Measurements from ENCODE around the gene PTGFRN. TPM values are rescaled to one million over a fixed set of nuclear protein-coding genes. Genes with fewer than 3 reads are reported as not detected.
A peak's percentile ranks its signal among the peaks of the same experiment; 100 is the strongest.

The PTGFRN gene
- total RNA-seq, 1 donor from 2014 or later: 19.1 TPM

GRCh38 chr1:116877141-116877818, 32.4 kb upstream of the PTGFRN start:
- Mint-ChIP-seq H3K4me1 (ENCODE audit: low read depth) (peaks cover 35% of the 10 kb centered on the region), H3K9me3 (no peaks in the 10 kb centered on the region), H3K36me3 (ENCODE audit: low read depth) (no peaks in the 10 kb centered on the region), H3K4me3 (ENCODE audit: low read depth) (no peak overlapping the region), H3K27me3 (ENCODE audit: low read depth) (peaks cover 2% of the 10 kb centered on the region), H3K27ac (no peak overlapping the region)
- intact Hi-C loops (cut with micrococcal nuclease): no loop called here
- no peak for DNase-seq (ENCODE audit: low spot score)

DNA sequence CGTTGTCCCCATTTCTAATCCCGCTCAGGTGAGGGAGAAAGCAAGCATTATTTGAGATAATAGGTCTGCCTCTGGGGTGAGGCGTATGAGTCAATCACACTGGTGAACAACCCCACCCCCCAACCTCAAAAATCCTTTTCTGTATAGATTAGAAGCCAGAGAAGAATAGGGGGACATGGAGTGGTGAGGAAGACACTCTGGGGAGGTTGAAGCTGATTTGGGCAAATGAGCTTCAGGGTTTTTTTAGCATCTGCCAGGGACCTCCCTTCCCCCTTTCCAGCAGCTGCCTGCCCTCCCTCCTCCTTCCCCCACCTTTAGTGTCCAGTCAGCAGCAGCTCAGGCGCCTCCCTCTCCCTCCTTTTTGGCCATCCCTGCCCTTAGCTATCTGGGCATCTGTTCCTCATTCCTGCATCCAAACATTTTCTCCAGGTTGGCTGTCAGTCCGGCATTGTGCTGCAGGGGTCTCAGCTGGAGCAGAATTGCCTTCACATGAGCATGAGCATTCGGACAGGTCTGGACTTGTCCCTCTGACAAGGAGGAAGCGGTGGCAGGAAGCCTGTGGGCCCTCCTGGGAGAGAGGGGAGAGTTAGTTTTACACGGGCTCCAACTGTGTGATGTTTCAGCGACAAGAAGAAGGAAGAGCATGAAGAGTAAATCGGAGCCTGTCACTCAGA, 30.8 kb upstream of the PTGFRN start:
- Mint-ChIP-seq H3K27ac (no peak overlapping the region), H3K4me3 (ENCODE audit: low read depth) (no peak overlapping the region), H3K36me3 (ENCODE audit: low read depth) (no peaks in the 10 kb centered on the region), H3K9me3 (no peaks in the 10 kb centered on the region), H3K4me1 (ENCODE audit: low read depth) (peaks cover 32% of the 10 kb centered on the region), H3K27me3 (ENCODE audit: low read depth) (no peaks in the 10 kb centered on the region)
- intact Hi-C loops (cut with micrococcal nuclease): loop anchor here (1.0 to 2.0 kb wide), 4 partner anchors 52 to 141 kb away; no protein-coding TSS in a partner anchor
- DNase-seq (ENCODE audit: low spot score): no peak

GRCh38 chr1:116879478-116880133, 30.1 kb upstream of the PTGFRN start:
- Mint-ChIP-seq H3K4me3 (ENCODE audit: low read depth) (no peak overlapping the region), H3K36me3 (ENCODE audit: low read depth) (no peaks in the 10 kb centered on the region), H3K27me3 (ENCODE audit: low read depth) (no peaks in the 10 kb centered on the region), H3K9me3 (no peaks in the 10 kb centered on the region), H3K4me1 (ENCODE audit: low read depth) (peaks cover 32% of the 10 kb centered on the region), H3K27ac (no peak overlapping the region)
- intact Hi-C loops (cut with micrococcal nuclease): loop anchor here (2.0 kb wide), 1 partner anchor 55 kb away; no protein-coding TSS in a partner anchor
- no peak for DNase-seq (ENCODE audit: low spot score)

GRCh38 chr1:116880917-116881316, 28.8 kb upstream of the PTGFRN start:
- Mint-ChIP-seq H3K27ac (no peak overlapping the region), H3K4me3 (ENCODE audit: low read depth) (no peak overlapping the region), H3K27me3 (ENCODE audit: low read depth) (no peaks in the 10 kb centered on the region), H3K4me1 (ENCODE audit: low read depth) (peaks cover 20% of the 10 kb centered on the region), H3K36me3 (ENCODE audit: low read depth) (no peaks in the 10 kb centered on the region), H3K9me3 (no peaks in the 10 kb centered on the region)
- no peak for DNase-seq (ENCODE audit: low spot score)
- intact Hi-C loops (cut with micrococcal nuclease): no loop called here

GRCh38 chr1:116881879-116882520, 27.7 kb upstream of the PTGFRN start:
- intact Hi-C loops (cut with micrococcal nuclease): no loop called here
- Mint-ChIP-seq H3K27me3 (ENCODE audit: low read depth) (no peaks in the 10 kb centered on the region), H3K4me3 (ENCODE audit: low read depth) (no peak overlapping the region), H3K36me3 (ENCODE audit: low read depth) (no peaks in the 10 kb centered on the region), H3K4me1 (ENCODE audit: low read depth) (peaks cover 21% of the 10 kb centered on the region), H3K27ac (no peak overlapping the region), H3K9me3 (no peaks in the 10 kb centered on the region)
- DNase-seq (ENCODE audit: low spot score): peak; percentile 31

GRCh38 chr1:116882866-116883265, 26.9 kb upstream of the PTGFRN start:
- no peaks in the 10 kb centered on the region for H3K27me3 Mint-ChIP-seq (ENCODE audit: low read depth)
- no peaks in the 10 kb centered on the region for H3K9me3 Mint-ChIP-seq
- intact Hi-C loops (cut with micrococcal nuclease): no loop called here
- peaks cover 21% of the 10 kb centered on the region for H3K4me1 Mint-ChIP-seq (ENCODE audit: low read depth)
- H3K27ac Mint-ChIP-seq: no peak overlapping the region
- H3K4me3 Mint-ChIP-seq (ENCODE audit: low read depth): no peak overlapping the region
- H3K36me3 Mint-ChIP-seq (ENCODE audit: low read depth): no peaks in the 10 kb centered on the region
- no peak for DNase-seq (ENCODE audit: low spot score)

- Mint-ChIP-seq H3K36me3 (ENCODE audit: low read depth) (no peaks in the 10 kb centered on the region), H3K4me3 (ENCODE audit: low read depth) (no peak overlapping the region)
These were observed 23.3 kb upstream of the PTGFRN start for GRCh38 chr1:116886291-116886878.

DNA sequence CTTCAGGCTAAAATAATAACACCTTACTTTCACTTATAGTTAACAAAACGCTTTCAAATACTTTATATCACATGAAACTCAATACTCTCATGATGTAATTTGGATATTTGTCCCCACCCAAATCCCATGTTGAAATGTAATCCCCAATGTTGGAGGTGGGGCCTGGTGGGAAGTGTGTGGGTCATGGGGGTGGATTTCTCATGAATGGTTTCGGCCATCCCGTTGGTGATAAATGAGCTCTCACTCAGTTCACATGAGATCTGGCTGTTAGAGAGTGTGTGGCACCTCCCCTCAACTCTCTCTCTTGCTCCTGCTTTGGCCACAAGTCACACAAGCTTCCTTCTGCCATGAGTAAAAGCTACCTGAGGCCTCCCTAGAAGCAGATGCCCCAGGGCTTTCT, 22.5 kb upstream of the PTGFRN start:
- Mint-ChIP-seq H3K27ac (no peak overlapping the region), H3K4me3 (ENCODE audit: low read depth) (no peak overlapping the region), H3K36me3 (ENCODE audit: low read depth) (no peaks in the 10 kb centered on the region), H3K27me3 (ENCODE audit: low read depth) (no peaks in the 10 kb centered on the region), H3K9me3 (no peaks in the 10 kb centered on the region), H3K4me1 (ENCODE audit: low read depth) (peaks cover 12% of the 10 kb centered on the region)
- intact Hi-C loops (cut with micrococcal nuclease): no loop called here
- no peak for DNase-seq (ENCODE audit: low spot score)

More at GRCh38 chr1:116886291-116886878, 23.3 kb upstream of the PTGFRN start:
- Mint-ChIP-seq H3K27ac (no peak overlapping the region), H3K27me3 (ENCODE audit: low read depth) (no peaks in the 10 kb centered on the region), H3K9me3 (no peaks in the 10 kb centered on the region), H3K4me1 (ENCODE audit: low read depth) (peaks cover 19% of the 10 kb centered on the region)
- intact Hi-C loops (cut with micrococcal nuclease): no loop called here
- DNase-seq (ENCODE audit: low spot score): no peak

DNA sequence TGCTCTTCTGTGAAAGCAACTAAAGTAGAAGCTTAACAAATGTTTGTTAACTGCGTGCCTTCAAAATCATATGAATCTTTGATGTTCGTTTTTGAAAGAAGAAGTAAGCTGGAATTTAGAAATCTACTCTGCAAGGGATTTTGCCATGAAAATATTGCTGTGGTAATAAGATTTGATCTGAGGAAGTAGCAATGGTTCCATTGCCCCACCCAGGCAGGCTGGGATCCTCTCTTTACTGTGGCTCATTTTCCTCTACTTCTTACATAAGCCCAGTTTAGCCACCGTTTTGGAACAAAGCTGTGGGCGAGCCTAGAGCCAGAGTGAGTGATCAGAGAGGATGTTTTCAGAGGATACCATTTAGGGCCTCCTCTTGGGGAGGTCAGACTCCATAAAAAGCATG, 20.3 kb upstream of the PTGFRN start:
- Mint-ChIP-seq H3K9me3 (peaks cover 4% of the 10 kb centered on the region), H3K36me3 (ENCODE audit: low read depth) (no peaks in the 10 kb centered on the region), H3K4me1 (ENCODE audit: low read depth) (peaks cover 3% of the 10 kb centered on the region), H3K27me3 (ENCODE audit: low read depth) (no peaks in the 10 kb centered on the region), H3K27ac (no peak overlapping the region), H3K4me3 (ENCODE audit: low read depth) (no peak overlapping the region)
- DNase-seq (ENCODE audit: low spot score): no peak
- intact Hi-C loops (cut with micrococcal nuclease): no loop called here

GRCh38 chr1:116891396-116892079, 18.2 kb upstream of the PTGFRN start:
- H3K4me1 Mint-ChIP-seq (ENCODE audit: low read depth): peaks cover 1% of the 10 kb centered on the region
- no peak for DNase-seq (ENCODE audit: low spot score)
- no peaks in the 10 kb centered on the region for H3K27me3 Mint-ChIP-seq (ENCODE audit: low read depth)
- H3K9me3 Mint-ChIP-seq: peaks cover 13% of the 10 kb centered on the region
- intact Hi-C loops (cut with micrococcal nuclease): no loop called here
- no peak overlapping the region for H3K27ac Mint-ChIP-seq
- H3K36me3 Mint-ChIP-seq (ENCODE audit: low read depth): peaks cover 7% of the 10 kb centered on the region
- H3K4me3 Mint-ChIP-seq (ENCODE audit: low read depth): no peak overlapping the region

DNA sequence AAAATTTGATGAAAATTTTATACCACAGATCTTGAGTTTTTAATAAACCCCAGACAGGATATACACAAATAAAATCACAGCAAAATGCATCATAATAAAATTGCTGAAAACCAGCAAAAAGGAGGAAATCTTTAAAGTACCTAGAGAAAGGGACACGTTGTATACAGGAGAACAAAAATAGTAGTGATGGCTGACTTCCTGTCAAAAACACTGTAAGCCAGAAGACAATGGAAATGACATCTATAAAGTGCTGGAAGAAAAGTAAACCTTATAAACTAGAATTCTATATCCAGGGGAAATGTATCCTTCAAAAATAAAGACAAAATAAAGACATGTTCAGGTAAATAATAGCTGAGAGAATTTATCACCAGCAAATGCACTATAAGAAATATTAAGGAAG, 14.6 kb upstream of the PTGFRN start:
- peaks cover 10% of the 10 kb centered on the region for H3K27me3 Mint-ChIP-seq (ENCODE audit: low read depth)
- H3K4me1 Mint-ChIP-seq (ENCODE audit: low read depth): no peaks in the 10 kb centered on the region
- H3K27ac Mint-ChIP-seq: no peak overlapping the region
- no peak for DNase-seq (ENCODE audit: low spot score)
- H3K4me3 Mint-ChIP-seq (ENCODE audit: low read depth): no peak overlapping the region
- peaks cover 7% of the 10 kb centered on the region for H3K36me3 Mint-ChIP-seq (ENCODE audit: low read depth)
- H3K9me3 Mint-ChIP-seq: peaks cover 18% of the 10 kb centered on the region
- intact Hi-C loops (cut with micrococcal nuclease): no loop called here

DNA sequence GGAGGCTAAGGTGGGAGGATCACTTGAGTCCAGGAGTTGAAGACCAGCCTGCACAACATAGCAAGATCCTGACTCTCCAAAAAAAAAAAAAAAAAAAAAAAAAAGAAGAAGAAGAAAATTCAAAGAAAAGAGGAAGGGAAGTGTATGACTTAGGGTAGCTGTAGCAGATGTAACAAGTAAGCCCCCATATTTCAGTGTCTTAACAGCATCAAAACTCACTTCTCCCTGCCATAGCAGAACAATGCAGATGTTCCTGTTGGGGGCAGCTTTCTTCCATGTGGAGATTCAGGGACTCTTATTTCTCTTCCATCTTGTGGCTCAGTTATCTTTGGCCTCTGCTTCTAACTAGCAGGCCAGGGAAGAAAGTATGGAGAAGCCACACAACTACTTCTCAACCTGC, 10.2 kb upstream of the PTGFRN start:
- Mint-ChIP-seq H3K27ac (no peak overlapping the region), H3K4me3 (ENCODE audit: low read depth) (no peak overlapping the region), H3K9me3 (peaks cover 12% of the 10 kb centered on the region), H3K36me3 (ENCODE audit: low read depth) (peaks cover 7% of the 10 kb centered on the region), H3K4me1 (ENCODE audit: low read depth) (no peaks in the 10 kb centered on the region), H3K27me3 (ENCODE audit: low read depth) (peaks cover 27% of the 10 kb centered on the region)
- intact Hi-C loops (cut with micrococcal nuclease): no loop called here
- DNase-seq (ENCODE audit: low spot score): no peak
